ENCODE data around the gene CYFIP2.

Gene CYFIP2

DNA sequence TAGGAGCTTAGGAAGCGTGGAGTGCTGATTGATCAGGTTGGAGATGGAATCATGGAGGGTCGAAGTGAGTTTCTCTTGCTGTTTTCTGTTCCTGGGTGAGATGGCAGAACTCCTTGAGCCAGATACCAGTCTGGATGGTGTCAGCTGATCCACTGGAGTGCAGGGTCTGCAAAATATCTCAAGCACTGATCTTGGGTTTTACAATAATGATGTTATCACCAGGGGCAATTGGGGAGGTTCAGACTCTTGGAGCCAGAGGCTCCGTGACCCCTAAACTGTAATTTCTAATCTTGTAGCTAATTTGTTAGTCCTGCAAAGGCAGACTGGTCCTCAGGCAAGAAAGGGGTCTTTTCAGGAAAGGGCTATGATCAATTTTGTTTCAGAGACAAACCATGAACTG, 114.1 kb downstream of the CYFIP2 start:
- no peaks in the 10 kb centered on the region for H3K27me3 ChIP-seq (ENCODE audit: insufficient read depth, low read length)
- no peak overlapping the region for H3K27ac ChIP-seq (ENCODE audit: low read depth, low read length, poor library complexity, severe bottlenecking)
- no peaks in the 10 kb centered on the region for H3F3A ChIP-seq (ENCODE audit: insufficient read depth, low read length)
- H3K36me3 ChIP-seq (ENCODE audit: insufficient read depth, low read length): peaks cover 88% of the 10 kb centered on the region
- H3K9ac ChIP-seq (ENCODE audit: low read length): no peak overlapping the region
- H3K4me2 ChIP-seq (ENCODE audit: low read length): no peak overlapping the region
- H3K4me1 ChIP-seq (ENCODE audit: insufficient read depth, low read length, severe bottlenecking): no peaks in the 10 kb centered on the region
- H3K4me3 ChIP-seq (ENCODE audit: low read depth, low read length, poor library complexity, severe bottlenecking): no peak overlapping the region
- H3K9me2 ChIP-seq (ENCODE audit: low read depth, low read length): no peaks in the 10 kb centered on the region
- no peak overlapping the region for H2AFZ ChIP-seq (ENCODE audit: low read length)
- no peaks in the 10 kb centered on the region for H3K79me2 ChIP-seq (ENCODE audit: insufficient read depth, low read length)
- TF ChIP-seq EZH2 (IDR thresholded peaks at IDR 0.05; ENCODE audit: borderline replicate concordance, low read length): no peak
- TF ChIP-seq, protein P1, sequence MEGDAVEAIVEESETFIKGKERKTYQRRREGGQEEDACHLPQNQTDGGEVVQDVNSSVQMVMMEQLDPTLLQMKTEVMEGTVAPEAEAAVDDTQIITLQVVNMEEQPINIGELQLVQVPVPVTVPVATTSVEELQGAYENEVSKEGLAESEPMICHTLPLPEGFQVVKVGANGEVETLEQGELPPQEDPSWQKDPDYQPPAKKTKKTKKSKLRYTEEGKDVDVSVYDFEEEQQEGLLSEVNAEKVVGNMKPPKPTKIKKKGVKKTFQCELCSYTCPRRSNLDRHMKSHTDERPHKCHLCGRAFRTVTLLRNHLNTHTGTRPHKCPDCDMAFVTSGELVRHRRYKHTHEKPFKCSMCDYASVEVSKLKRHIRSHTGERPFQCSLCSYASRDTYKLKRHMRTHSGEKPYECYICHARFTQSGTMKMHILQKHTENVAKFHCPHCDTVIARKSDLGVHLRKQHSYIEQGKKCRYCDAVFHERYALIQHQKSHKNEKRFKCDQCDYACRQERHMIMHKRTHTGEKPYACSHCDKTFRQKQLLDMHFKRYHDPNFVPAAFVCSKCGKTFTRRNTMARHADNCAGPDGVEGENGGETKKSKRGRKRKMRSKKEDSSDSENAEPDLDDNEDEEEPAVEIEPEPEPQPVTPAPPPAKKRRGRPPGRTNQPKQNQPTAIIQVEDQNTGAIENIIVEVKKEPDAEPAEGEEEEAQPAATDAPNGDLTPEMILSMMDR (IDR thresholded peaks at IDR 0.05; ENCODE audit: low read length): no peak
- no peaks in the 10 kb centered on the region for H4K20me1 ChIP-seq (ENCODE audit: insufficient read depth, low read length)
- no peaks in the 10 kb centered on the region for H3K9me3 ChIP-seq (ENCODE audit: low read length)

GRCh38 chr5:157381746-157382145, 115.8 kb downstream of the CYFIP2 start:
- H2AFZ ChIP-seq (ENCODE audit: low read length): no peak overlapping the region
- no peaks in the 10 kb centered on the region for H3K9me3 ChIP-seq (ENCODE audit: low read length)
- H4K20me1 ChIP-seq (ENCODE audit: insufficient read depth, low read length): no peaks in the 10 kb centered on the region
- H3K79me2 ChIP-seq (ENCODE audit: insufficient read depth, low read length): no peaks in the 10 kb centered on the region
- no peaks in the 10 kb centered on the region for H3K4me1 ChIP-seq (ENCODE audit: insufficient read depth, low read length, severe bottlenecking)
- no peak overlapping the region for H3K9ac ChIP-seq (ENCODE audit: low read length)
- no peak overlapping the region for H3K4me3 ChIP-seq (ENCODE audit: low read depth, low read length, poor library complexity, severe bottlenecking)
- no peak overlapping the region for H3K27ac ChIP-seq (ENCODE audit: low read depth, low read length, poor library complexity, severe bottlenecking)
- TF ChIP-seq, protein P1 (IDR thresholded peaks at IDR 0.05; ENCODE audit: low read length): no peak
- TF ChIP-seq EZH2 (IDR thresholded peaks at IDR 0.05; ENCODE audit: borderline replicate concordance, low read length): no peak
- H3K27me3 ChIP-seq (ENCODE audit: insufficient read depth, low read length): no peaks in the 10 kb centered on the region
- no peaks in the 10 kb centered on the region for H3K9me2 ChIP-seq (ENCODE audit: low read depth, low read length)
- peaks cover 87% of the 10 kb centered on the region for H3K36me3 ChIP-seq (ENCODE audit: insufficient read depth, low read length)
- no peaks in the 10 kb centered on the region for H3F3A ChIP-seq (ENCODE audit: insufficient read depth, low read length)
- H3K4me2 ChIP-seq (ENCODE audit: low read length): no peak overlapping the region

- Histone ChIP-seq H3K9me3 (ENCODE audit: low read length) (no peaks in the 10 kb centered on the region), H3K79me2 (ENCODE audit: insufficient read depth, low read length) (no peaks in the 10 kb centered on the region), H3K9ac (ENCODE audit: low read length) (no peak overlapping the region), H2AFZ (ENCODE audit: low read length) (no peak overlapping the region), H3K9me2 (ENCODE audit: low read depth, low read length) (no peaks in the 10 kb centered on the region), H3K4me1 (ENCODE audit: insufficient read depth, low read length, severe bottlenecking) (no peaks in the 10 kb centered on the region), H3K27ac (ENCODE audit: low read depth, low read length, poor library complexity, severe bottlenecking) (no peak overlapping the region), H3K27me3 (ENCODE audit: insufficient read depth, low read length) (no peaks in the 10 kb centered on the region), H3K4me3 (ENCODE audit: low read depth, low read length, poor library complexity, severe bottlenecking) (no peak overlapping the region), H4K20me1 (ENCODE audit: insufficient read depth, low read length) (no peaks in the 10 kb centered on the region), H3K36me3 (ENCODE audit: insufficient read depth, low read length) (peaks cover 88% of the 10 kb centered on the region), H3K4me2 (ENCODE audit: low read length) (no peak overlapping the region), H3F3A (ENCODE audit: insufficient read depth, low read length) (no peaks in the 10 kb centered on the region)
- TF ChIP-seq, protein P1 (IDR thresholded peaks at IDR 0.05; ENCODE audit: low read length): no peak
- no peak for TF ChIP-seq EZH2 (IDR thresholded peaks at IDR 0.05; ENCODE audit: borderline replicate concordance, low read length)
These were observed 117.3 kb downstream of the CYFIP2 start for GRCh38 chr5:157382996-157383800.
